Sciatic nerve (tissue), 2 donors: Measurements from ENCODE around the gene MAGEA11. TPM values are rescaled to one million over a fixed set of nuclear protein-coding genes. Genes with fewer than 3 reads are reported as not detected.
"Not testable (repeated sequence)": the region's sequence is repeated elsewhere in the genome, so short reads cannot be mapped to it uniquely, and the experiment has no call there.

Experiments used
- ATAC-seq: fragments of 200-7000 bp; cut with Tn5 transposase; one replicate; pipeline ENCODE4 v1.9.1; 2020; ENCODE audit warnings: mild to moderate bottlenecking, moderate library complexity
- DNase-seq: peaks from one replicate; pipeline ENCODE4 v3.0.0-alpha.2; 2020; ENCODE audit warnings: low spot score
- intact Hi-C: fragments of 100-400 bp; cut with DNase I; formaldehyde crosslinking; loops from one replicate; pipeline ENCODE4 v1.14.2; 2022
- total RNA-seq: library from RNA; stranded (reverse); fragmentation: NEBNext Ultra II Directional; extraction: Animal tissue kit (Norgen Biotek cat#: 25700); gene quantifications from one replicate; pipeline ENCODE4 v1.2.1, GENCODE V29; 2021
- donor health status: DM: no; HTN: no; CAD: no.
- donor health status: DM: no; HTN: no; CAD: no.

Gene MAGEA11, protein sequence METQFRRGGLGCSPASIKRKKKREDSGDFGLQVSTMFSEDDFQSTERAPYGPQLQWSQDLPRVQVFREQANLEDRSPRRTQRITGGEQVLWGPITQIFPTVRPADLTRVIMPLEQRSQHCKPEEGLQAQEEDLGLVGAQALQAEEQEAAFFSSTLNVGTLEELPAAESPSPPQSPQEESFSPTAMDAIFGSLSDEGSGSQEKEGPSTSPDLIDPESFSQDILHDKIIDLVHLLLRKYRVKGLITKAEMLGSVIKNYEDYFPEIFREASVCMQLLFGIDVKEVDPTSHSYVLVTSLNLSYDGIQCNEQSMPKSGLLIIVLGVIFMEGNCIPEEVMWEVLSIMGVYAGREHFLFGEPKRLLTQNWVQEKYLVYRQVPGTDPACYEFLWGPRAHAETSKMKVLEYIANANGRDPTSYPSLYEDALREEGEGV
- not detected for total RNA-seq

DNA sequence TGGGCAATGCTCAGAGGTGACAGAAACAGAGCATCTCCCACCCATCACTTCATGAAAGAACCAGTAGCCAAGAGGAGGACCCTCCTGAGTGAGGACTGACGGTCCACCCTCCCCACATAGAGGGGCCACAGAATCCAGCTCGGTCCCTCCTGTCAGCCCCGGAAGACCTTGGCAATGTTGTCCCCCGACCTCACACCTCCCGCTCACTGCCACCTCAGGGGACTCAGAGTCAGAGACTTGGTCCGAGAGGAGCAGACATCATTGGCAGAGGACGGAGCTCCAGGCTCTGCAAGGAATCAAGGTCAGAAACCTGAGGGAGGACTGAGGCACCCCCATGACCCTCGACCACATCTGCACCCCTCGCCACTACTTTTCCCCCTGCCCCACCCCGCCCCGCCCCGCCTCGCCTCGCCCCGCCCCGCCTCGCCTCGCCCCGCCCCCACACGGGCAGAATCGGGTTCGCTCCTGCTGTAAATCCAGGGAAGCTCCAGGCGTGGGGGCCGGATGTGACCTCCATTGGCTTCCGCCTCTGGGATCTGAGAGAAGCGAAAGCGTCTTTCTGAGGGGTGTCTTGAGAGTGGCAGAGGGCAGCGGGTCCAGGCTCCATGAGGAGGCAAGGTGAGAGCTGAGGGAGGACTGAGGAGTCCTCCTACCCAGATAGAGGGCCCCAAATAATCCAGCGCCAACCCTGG, at the start of gene MAGEA11:
Gene MAGEA11, plus strand, starts transcription at position 516 of the 692 bp plus-strand sequence. CDS start 1,100 bp downstream, outside the sequence.
- intact Hi-C loops: no loop called here
- DNase-seq: no peak
- ATAC-seq: no peak

DNA sequence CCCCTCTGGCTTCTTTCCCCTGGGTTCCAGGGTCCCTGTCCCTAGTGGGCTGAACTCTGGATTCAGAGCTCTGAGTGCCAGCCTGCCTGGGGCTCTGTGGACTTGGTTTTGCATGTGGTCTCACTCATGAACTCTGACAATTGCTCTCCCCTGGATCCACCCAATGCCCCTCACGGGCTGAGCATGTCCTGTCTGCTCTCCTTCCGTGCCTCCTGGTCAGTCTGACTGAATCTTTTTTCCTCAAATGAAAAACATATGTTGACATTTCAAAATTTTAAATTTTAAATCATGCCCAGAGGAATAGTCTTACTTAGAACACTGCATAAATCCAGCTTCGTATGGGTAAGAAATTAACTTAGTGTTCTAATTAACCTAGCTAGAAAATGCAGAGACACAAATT, 36.8 kb upstream of the MAGEA11 start:
- DNase-seq, intact Hi-C loops, ATAC-seq: not testable (repeated sequence)

DNA sequence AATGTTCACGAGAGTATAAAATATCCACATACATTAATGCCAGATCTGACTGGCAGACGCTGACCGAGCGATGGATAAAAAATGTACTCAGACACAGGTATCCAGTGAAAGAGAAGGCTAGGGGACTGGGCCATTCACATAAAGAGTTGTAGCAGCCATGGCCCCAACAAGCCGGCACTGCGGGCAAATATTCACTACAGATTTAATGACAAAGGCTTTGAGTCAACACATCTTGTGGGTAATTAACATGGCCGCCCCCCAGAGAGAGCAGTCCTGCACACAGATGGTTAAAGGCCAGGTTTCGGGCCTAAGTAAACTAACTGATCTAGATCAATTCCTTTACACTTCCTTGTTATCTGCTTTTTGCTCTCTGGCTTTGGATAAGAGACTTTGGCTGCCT, 36.3 kb upstream of the MAGEA11 start:
- intact Hi-C loops, ATAC-seq, DNase-seq: not testable (repeated sequence)

DNA sequence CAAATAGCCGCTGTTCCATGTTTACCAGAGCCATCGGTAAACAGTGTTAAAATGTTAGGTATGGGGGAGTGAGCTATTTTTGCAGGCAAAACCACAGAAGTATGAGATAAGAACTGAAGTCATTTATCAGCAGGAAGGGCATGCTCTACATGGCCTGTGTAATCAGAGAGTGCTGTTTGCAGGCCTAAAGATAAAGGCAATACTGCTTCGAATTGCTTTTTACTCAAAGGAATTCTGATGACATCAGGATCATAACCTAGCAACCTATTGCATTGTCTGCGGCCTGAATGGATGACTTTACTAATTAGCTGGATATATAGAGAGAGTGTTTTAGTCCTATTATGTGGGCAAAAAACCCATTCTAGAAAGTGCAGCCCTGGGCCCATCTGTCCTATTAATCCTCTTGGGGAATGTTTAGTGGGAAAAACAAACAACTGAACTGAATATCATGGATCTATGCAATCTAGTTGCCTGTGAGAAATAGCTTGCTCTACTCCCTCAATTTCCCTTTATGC, 32.6 kb upstream of the MAGEA11 start:
- DNase-seq, intact Hi-C loops, ATAC-seq: not testable (repeated sequence)

DNA sequence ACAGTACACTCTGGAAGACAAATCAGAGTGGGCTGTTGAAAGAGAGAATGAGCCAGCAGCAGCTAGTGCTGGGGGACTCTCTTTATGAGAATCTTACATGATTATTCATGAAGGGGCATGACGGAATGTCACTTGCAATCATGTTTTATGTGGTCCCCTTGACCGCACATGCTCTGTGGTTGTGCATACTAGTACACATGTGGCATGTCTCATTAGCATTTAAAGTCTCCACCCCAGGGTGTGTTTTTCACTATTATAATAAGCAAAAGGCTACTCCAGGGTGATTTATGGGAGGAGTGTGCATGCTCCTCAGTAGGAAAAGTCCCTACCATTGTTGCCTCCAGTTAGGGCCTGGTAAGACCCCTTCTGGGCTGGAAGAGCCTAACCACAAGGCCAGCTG, 30.7 kb upstream of the MAGEA11 start:
- DNase-seq (no peak), ATAC-seq (no peak)
- intact Hi-C loops: no loop called here

DNA sequence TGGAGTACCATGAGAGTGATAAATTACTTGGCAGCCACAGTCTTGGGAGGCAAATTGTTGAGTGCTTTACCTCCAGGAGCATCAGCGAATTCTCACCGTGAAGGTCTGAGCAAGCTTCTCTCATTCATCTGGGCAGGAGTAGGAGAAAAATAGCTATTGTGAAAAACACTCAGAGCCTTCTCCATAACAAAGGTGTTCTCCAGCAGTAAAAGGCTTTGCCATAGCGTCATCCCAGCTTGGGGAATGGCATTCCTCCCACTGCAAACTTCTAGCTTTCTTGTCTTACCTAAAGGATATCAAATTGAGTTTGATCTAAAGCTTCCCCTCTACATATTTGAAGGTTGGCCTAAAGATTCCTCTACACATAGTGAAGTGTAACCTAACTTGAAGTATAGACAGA, 29.8 kb upstream of the MAGEA11 start:
- no peak for ATAC-seq
- intact Hi-C loops: no loop called here
- DNase-seq: no peak

DNA sequence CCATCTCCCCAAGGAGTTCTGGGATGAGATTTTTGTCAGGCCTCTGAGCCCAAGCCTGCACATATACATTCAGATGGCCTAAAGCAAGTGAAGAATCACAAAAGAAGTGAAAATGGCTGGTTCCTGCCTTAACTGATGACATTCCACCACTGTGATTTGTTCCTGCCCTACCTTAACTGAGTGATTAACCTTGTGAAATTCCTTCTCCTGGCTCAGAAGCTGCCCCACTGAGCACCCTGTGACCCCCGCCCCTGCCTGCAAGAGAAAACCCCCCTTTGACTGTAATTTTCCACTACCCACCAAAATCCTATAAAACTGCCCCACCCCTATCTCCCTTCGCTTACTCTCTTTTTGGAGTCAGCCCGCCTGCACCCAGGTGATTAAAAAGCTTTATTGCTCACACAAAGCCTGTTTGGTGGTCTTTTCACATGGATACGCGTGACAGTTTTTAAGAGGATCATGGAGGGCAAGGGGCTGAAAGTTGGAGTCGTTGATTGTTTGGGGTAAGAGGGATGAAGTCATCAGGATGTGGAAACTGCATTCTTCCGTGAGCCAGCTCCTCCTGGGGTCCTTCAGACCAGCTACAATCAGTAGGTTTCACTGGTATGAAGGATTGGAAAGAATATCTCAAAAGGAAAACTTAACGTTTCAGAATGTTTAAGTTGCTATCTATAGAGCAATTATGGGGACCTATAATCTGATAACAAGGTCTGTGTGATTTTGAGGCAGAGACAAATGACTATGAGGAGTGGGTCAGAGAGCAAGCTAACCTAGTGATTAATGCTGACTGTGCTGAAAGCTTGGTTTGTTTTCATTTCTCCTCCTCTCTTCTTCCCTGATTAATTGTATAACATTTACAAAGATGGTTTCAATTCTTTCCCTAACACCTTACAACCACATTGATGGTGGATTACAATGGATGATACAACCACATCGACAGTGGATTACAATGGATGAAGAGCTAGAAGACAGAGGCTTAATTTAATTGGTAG, 28.6 kb upstream of the MAGEA11 start:
- no peak for ATAC-seq

DNA sequence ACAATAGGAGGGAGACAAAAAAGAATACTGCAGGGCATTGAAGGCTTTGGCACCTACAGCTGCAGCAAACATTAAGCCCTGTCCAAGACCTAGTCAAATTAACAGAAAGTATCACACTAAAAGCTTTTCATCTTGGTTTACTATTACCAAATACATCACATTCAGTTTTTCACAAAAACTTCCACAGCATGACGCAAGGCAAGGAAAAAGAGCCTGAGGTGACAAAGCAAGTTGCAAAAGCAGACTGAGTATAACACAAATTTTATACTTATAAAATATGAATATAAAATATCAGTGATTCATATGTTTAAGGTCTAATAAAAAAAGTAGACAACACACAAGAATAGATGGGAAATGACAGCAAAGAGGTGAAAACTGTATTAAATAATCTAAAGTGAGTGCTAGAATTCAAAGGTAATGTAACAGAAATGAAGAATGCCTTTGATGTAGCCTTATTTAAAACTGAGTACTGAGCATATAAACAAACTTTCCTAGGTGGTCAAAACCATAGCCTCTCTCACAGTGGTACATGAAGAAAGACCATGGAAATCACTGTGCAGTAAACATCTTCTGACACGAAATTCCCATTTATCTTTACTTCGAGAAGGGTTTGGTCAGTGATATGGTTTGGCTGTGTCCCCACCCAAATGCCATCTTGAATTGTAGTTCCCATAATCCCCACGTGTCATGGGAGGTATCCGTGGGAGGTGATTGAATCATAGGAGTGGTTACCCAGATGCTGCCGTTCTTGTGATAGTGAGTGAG, 27.7 kb upstream of the MAGEA11 start:
- intact Hi-C loops: no loop called here
- DNase-seq: no peak
- ATAC-seq: no peak

More for the DNA sequence above, 28.6 kb upstream of the MAGEA11 start:
- DNase-seq: no peak
- intact Hi-C loops: no loop called here

DNA sequence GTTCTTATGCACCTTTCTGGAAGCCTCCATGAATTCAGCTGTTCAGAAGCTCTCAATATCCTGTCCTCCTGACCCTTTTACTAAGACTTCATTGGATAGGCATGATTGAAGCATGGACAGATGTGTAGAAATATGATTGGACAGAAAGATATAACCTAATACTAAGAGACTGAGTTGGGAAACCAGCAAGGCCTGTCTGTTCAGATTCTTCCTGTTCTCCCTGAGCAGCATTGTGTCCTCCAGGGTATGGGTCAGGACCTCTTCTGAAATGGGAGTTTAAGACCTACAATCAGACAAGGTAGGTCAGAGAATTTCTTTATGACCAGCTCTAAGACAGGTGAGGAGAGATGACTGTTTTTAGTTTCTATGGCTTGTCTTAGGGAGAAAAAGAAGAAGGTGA, 23.9 kb upstream of the MAGEA11 start:
- intact Hi-C loops: no loop called here
- DNase-seq: no peak
- no peak for ATAC-seq

DNA sequence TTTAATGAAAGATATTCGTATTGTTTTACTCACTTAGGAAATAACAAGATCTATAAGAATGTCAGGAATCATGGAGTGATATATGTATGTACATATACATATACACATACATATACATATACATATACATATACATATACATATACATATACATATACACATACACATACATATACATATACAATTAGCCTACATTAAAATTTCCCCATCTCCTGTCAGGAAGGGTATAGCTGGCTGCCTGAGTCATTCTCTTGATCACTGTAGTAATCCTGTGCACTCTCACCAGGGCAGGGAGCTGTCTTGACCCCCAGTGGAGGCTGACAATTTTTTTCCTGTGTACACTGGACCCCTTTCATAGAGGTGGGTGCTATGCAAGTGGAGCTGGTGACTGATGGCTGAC, 23.3 kb upstream of the MAGEA11 start:
- intact Hi-C loops: no loop called here
- DNase-seq (no peak), ATAC-seq (no peak)

DNA sequence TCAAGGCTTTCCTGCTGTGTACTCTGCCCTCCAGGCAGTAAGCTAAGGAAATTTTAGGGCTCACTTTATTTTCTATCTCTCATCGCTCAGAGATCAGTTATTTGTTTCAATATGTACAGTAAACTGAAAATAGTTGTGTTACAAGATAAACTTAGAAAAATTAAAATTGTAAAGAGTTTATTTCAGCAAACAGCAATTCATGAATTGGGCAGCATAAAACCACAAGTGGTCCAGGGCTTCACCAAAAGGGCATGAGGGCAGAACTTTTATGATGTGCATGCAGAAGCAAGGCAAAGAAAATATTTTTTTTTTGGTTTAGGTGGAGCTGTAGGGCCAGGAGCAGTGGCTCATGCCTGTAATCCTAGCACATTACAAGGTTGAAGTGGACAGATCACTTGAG, 20.1 kb upstream of the MAGEA11 start:
- no peak for DNase-seq
- intact Hi-C loops: no loop called here
- ATAC-seq: no peak

DNA sequence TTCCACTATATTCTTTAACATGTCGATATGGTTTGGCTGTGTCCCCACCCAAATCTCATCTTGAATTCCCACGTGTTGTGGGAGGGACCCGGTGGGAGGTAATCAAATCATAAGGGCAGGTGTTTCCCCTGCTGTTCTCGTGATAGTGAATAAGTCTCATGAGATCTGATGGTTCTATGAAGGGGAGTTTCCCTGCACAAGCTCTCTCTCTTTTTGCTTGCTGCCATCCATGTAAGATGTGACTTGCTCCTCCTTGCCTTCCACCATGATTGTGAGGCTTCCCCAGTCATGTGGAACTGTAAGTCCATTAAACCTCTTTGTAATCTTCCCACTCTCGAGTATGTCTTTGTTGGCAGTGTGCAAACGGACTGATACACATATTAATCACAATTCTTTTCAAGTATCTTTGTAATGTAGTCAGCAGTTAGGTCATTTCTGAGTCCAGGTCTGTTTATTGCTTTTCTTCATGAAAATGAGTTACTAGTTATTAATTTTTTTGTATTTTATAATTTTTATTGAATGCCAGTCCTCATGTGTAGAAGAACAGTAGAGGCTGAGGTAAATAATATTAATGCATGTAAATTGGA, 19.1 kb upstream of the MAGEA11 start:
- DNase-seq, ATAC-seq, intact Hi-C loops: not testable (repeated sequence)

DNA sequence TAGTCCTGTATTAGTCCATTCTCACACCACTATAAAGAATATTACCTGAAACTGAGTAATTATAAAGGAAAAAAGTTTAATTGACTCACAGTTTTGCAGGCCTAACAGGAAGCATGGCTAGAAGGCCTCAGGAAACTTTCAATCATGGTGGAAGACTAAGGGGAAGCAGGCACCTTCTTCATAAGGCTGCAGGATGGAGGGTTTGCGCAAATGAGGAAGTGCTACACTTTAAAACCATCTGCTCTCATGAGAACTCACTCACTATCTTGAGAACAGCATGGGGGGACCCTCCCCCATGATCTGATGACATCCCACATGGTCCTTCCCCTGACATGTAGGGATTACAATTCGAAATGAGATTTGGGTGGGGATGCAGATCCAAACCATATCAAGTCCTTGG, 12.1 kb upstream of the MAGEA11 start:
- ATAC-seq: no peak
- intact Hi-C loops: no loop called here
- DNase-seq: no peak

DNA sequence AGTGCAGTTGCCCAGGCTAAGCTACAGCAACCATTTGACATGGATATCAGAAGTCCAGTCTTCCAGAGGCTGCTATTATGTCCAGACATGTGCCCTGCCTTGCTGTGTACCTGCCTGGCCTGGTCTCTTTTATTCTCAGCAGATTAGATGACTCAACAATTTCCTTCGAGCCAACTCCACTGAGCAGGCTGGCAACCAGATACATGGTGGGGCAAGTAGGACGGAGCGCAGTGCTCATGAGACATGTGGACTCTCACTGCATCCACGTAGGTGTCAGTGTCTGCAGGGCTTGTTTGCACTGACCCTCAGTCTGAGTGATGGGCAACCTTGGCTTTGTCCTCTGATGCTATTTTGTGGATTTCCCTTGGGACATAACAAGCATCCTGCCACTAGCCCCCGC, 7.2 kb upstream of the MAGEA11 start:
- ATAC-seq: no peak
- intact Hi-C loops: no loop called here

DNA sequence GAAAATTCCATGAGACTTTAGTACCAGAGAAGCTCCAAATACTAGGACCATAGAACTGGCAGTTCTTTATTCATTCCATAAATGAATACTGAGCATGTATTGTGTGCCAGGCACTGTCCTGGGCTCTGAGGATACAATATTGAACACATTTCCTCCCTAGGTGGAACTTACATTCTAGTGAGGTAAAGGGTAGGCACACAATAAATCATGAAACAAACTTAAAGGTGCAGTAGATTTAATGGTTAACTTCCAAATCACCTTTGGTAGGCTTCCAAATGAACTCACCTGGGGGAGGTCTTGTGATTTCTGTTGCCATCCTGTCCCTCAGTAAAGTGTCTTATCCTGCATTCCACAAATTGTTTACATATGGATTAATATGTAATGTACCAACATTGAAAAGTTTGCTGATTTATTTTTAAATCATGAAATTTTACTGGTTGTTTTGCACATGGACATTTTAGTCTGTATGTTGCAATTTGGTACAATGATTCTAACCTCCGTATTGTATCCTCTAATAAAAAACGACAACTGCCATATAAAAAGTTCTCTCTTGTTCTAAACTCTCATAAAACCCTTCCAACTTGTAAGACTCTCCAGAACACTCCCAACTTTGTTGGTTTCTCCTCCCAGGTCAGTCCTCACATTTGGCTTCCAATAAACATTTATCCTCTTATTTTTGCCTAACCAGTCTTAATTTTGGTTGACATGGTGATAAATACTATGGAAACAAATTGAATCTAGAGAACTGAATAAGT, 4.5 kb upstream of the MAGEA11 start:
- intact Hi-C loops: no loop called here
- no peak for DNase-seq
- no peak for ATAC-seq

More for the DNA sequence above, 7.2 kb upstream of the MAGEA11 start:
- DNase-seq: no peak

DNA sequence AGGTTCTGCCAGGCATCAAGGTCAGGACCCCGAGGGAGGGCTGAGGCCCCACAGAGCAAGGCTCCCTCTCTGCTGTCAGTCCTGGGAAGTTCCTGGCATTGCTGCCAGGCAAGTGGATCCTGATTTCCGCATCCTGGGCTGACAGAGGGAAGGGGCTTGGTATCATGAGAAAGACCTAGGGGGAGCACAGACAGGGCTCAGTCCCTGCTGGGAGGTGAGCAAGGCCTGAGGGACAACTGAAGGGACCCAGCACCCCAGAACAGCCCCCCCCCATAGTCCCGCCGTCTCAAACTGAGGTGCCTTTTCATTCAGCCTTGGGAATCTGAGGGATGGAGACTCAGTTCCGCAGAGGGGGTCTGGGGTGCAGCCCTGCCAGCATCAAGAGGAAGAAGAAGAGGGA, 971 bp downstream of the MAGEA11 start:
- intact Hi-C loops: no loop called here
- DNase-seq: no peak
- no peak for ATAC-seq
